HFF-Myc (cell line): ENCODE data around the gene ST13.
"Not testable (repeated sequence)": the region's sequence is repeated elsewhere in the genome, so short reads cannot be mapped to it uniquely, and the experiment has no call there.

Experiments
- DNase-seq: peaks from one replicate; pipeline ENCODE4 v3.0.0-alpha.2; 2011; ENCODE audit warnings: low read depth; ENCODE audit errors: extremely low read depth
- H3K4me3 ChIP-seq: replicated peaks from 2 replicates; pipeline ENCODE4 v1.5.1; 2011; ENCODE audit warnings: low read depth, mild to moderate bottlenecking, control low read depth, low read length
- CTCF ChIP-seq: IDR thresholded peaks from 2 replicates; pipeline ENCODE4 v1.5.1; 2012; ENCODE audit warnings: mild to moderate bottlenecking, low read depth, low read length, control low read depth; ENCODE audit errors: missing control alignments

The ST13 gene

GRCh38 chr22:40853333-40853732 lies 3.1 kb downstream of the ST13 start:
- no peak for DNase-seq
- peak overlapping the region; percentile 87 for H3K4me3 ChIP-seq
- no peak for TF ChIP-seq CTCF

- not testable (repeated sequence) for DNase-seq, H3K4me3 ChIP-seq
Measured at GRCh38 chr22:40845816-40846215, 10.6 kb downstream of the ST13 start.

- H3K4me3 ChIP-seq = no peak overlapping the region
- no peak for DNase-seq
- TF ChIP-seq CTCF = no peak
Measured at GRCh38 chr22:40844951-40845350, 11.5 kb downstream of the ST13 start.

- no peak overlapping the region for H3K4me3 ChIP-seq
- no peak for DNase-seq
- TF ChIP-seq CTCF = no peak
Measured at GRCh38 chr22:40838486-40838885, 18.0 kb downstream of the ST13 start.

- no peak overlapping the region for H3K4me3 ChIP-seq
- no peak for TF ChIP-seq CTCF
- no peak for DNase-seq
Measured at GRCh38 chr22:40834619-40835018, 21.8 kb downstream of the ST13 start.

GRCh38 chr22:40829131-40829530 lies 27.3 kb downstream of the ST13 start:
- H3K4me3 ChIP-seq = no peak overlapping the region
- DNase-seq = no peak
- TF ChIP-seq CTCF = no peak

- no peak for DNase-seq
- H3K4me3 ChIP-seq = no peak overlapping the region
- TF ChIP-seq CTCF = no peak
Measured at GRCh38 chr22:40826984-40827741, 29.3 kb downstream of the ST13 start.

- not testable (repeated sequence) for DNase-seq, H3K4me3 ChIP-seq
Measured at GRCh38 chr22:40826292-40826691, 30.1 kb downstream of the ST13 start.
